Endothelial cell (in vitro differentiated cells): Measurements from ENCODE around the gene LUC7L2. TPM values are rescaled to one million over a fixed set of nuclear protein-coding genes. Genes with fewer than 3 reads are reported as not detected.
"Not testable (repeated sequence)": the region's sequence is repeated elsewhere in the genome, so short reads cannot be mapped to it uniquely, and the experiment has no call there.

ENCODE experiments used
- DNase-seq: peaks from one replicate; pipeline ENCODE4 v3.0.0; 2021; ENCODE audit warnings: low spot score
- H3K27ac Mint-ChIP-seq: one replicate; pipeline ENCODE4 v1.8.0; 2021; ENCODE audit warnings: mixed read lengths, inconsistent platforms; ENCODE audit not compliant: unreplicated experiment
- H3K27me3 Mint-ChIP-seq: one replicate; pipeline ENCODE4 v1.8.0; 2021; ENCODE audit warnings: mild to moderate bottlenecking, moderate library complexity, mixed read lengths, inconsistent platforms; ENCODE audit not compliant: unreplicated experiment
- H3K36me3 Mint-ChIP-seq: one replicate; pipeline ENCODE4 v1.8.0; 2021; ENCODE audit warnings: mild to moderate bottlenecking, low read depth, mixed read lengths, inconsistent platforms; ENCODE audit not compliant: unreplicated experiment
- H3K4me1 Mint-ChIP-seq: one replicate; pipeline ENCODE4 v1.8.0; 2021; ENCODE audit warnings: mild to moderate bottlenecking, mixed read lengths, inconsistent platforms; ENCODE audit not compliant: unreplicated experiment
- H3K4me3 Mint-ChIP-seq: one replicate; pipeline ENCODE4 v1.8.0; 2021; ENCODE audit warnings: mild to moderate bottlenecking, mixed read lengths, inconsistent platforms; ENCODE audit not compliant: unreplicated experiment
- H3K9me3 Mint-ChIP-seq: one replicate; pipeline ENCODE4 v1.8.0; 2021; ENCODE audit warnings: mixed read lengths, inconsistent platforms; ENCODE audit not compliant: unreplicated experiment
- CTCF ChIP-seq: fragments of 200-600 bp; sonication (generic); IDR thresholded peaks from one replicate; pipeline ENCODE4 v1.5.0; 2021; ENCODE audit warnings: antibody characterized with exemption; ENCODE audit not compliant: unreplicated experiment
- total RNA-seq: library from RNA; stranded (reverse); fragmentation: NEBNext Ultra II Directional; extraction: Animal tissue kit (Norgen Biotek cat#: 25700); gene quantifications from one replicate; pipeline ENCODE4 v1.2.1, GENCODE V29; 2021; ENCODE audit not compliant: unreplicated experiment

Gene LUC7L2
- total RNA-seq, 1 donor from 2014 or later = 83.5 TPM

GRCh38 chr7:139397192-139397591 is 37.5 kb downstream of the LUC7L2 start:
- Mint-ChIP-seq H3K27me3 (no peaks in the 10 kb centered on the region), H3K4me1 (no peaks in the 10 kb centered on the region), H3K36me3 (peaks cover 5% of the 10 kb centered on the region), H3K4me3 (no peak overlapping the region), H3K9me3 (no peaks in the 10 kb centered on the region), H3K27ac (no peak overlapping the region)
- no peak for DNase-seq
- TF ChIP-seq CTCF = no peak

GRCh38 chr7:139403601-139404000 is 43.9 kb downstream of the LUC7L2 start:
- Mint-ChIP-seq H3K27ac (no peak overlapping the region), H3K4me3 (no peak overlapping the region), H3K36me3 (peaks cover 20% of the 10 kb centered on the region), H3K9me3 (no peaks in the 10 kb centered on the region), H3K4me1 (no peaks in the 10 kb centered on the region), H3K27me3 (no peaks in the 10 kb centered on the region)
- DNase-seq = no peak
- TF ChIP-seq CTCF = no peak

GRCh38 chr7:139407555-139407954 is 47.9 kb downstream of the LUC7L2 start:
- Mint-ChIP-seq H3K36me3 (peaks cover 28% of the 10 kb centered on the region), H3K27me3 (no peaks in the 10 kb centered on the region), H3K9me3 (no peaks in the 10 kb centered on the region), H3K4me3 (no peak overlapping the region), H3K4me1 (no peaks in the 10 kb centered on the region), H3K27ac (no peak overlapping the region)
- no peak for DNase-seq
- no peak for TF ChIP-seq CTCF

- not testable (repeated sequence) for H3K27me3 Mint-ChIP-seq, H3K27ac Mint-ChIP-seq, H3K4me3 Mint-ChIP-seq, H3K9me3 Mint-ChIP-seq, DNase-seq, H3K4me1 Mint-ChIP-seq
- peaks cover 27% of the 10 kb centered on the region for H3K36me3 Mint-ChIP-seq
These were observed 55.2 kb downstream of the LUC7L2 start for GRCh38 chr7:139414743-139415402.

GRCh38 chr7:139416405-139416804 is 56.7 kb downstream of the LUC7L2 start:
- TF ChIP-seq CTCF = no peak
- Mint-ChIP-seq H3K36me3 (peaks cover 30% of the 10 kb centered on the region), H3K4me3 (no peak overlapping the region), H3K9me3 (no peaks in the 10 kb centered on the region), H3K27me3 (peaks cover 1% of the 10 kb centered on the region), H3K27ac (no peak overlapping the region), H3K4me1 (no peaks in the 10 kb centered on the region)
- DNase-seq = no peak
